HEK293T (cell line): ENCODE measurements around the gene NPDC1.

Source experiments
- CTCF ChIA-PET: fragments of 350-600 bp; formaldehyde crosslinking; extraction: SDS; loops from one replicate; lab custom pipeline; 2021; ENCODE audit warnings: antibody characterized with exemption, inconsistent platforms; lab: Yijun Ruan, JAX
- POLR2A ChIA-PET: fragments of 350-600 bp; formaldehyde crosslinking; extraction: SDS; loops from one replicate; lab custom pipeline; 2020; ENCODE audit warnings: antibody characterized with exemption, inconsistent platforms; lab: Yijun Ruan, JAX
- DNase-seq: peaks from one replicate; pipeline ENCODE4 v3.0.0; 2012; ENCODE audit warnings: mixed read lengths; ENCODE audit errors: extremely low spot score
- ARNT ChIP-seq: fragments of 450-650 bp; IDR thresholded peaks from 2 replicates; pipeline ENCODE4 v1.6.1; 2017; ENCODE audit warnings: mild to moderate bottlenecking
- BHLHE40 ChIP-seq: fragments of 450-650 bp; IDR thresholded peaks from 2 replicates; pipeline ENCODE4 v1.6.1; 2016; ENCODE audit warnings: mild to moderate bottlenecking, moderate library complexity, borderline replicate concordance
- CTBP1 ChIP-seq: fragments of 450-650 bp; IDR thresholded peaks from 2 replicates; pipeline ENCODE4 v1.6.1; 2016; ENCODE audit warnings: borderline replicate concordance
- ELF4 ChIP-seq: fragments of 450-650 bp; IDR thresholded peaks from 2 replicates; pipeline ENCODE4 v1.6.1; 2017; ENCODE audit warnings: antibody characterized with exemption
- FOXA1 ChIP-seq: fragments of 450-650 bp; IDR thresholded peaks from 2 replicates; pipeline ENCODE4 v1.6.1; 2016; ENCODE audit warnings: mild to moderate bottlenecking
- FOXK2 ChIP-seq: fragments of 450-650 bp; IDR thresholded peaks from 2 replicates; pipeline ENCODE4 v1.6.1; 2016; ENCODE audit warnings: mild to moderate bottlenecking
- FOXM1 ChIP-seq: fragments of 450-650 bp; IDR thresholded peaks from 2 replicates; pipeline ENCODE4 v1.6.1; 2017; ENCODE audit warnings: mild to moderate bottlenecking, borderline replicate concordance
- HDGF ChIP-seq: fragments of 450-650 bp; IDR thresholded peaks from 2 replicates; pipeline ENCODE4 v1.6.1; 2017; ENCODE audit warnings: antibody characterized with exemption, borderline replicate concordance
- L3MBTL2 ChIP-seq: fragments of 450-650 bp; conservative IDR thresholded peaks from 2 replicates; pipeline ENCODE4 v1.6.1; 2016; ENCODE audit warnings: mild to moderate bottlenecking
- LEF1 ChIP-seq: fragments of 450-650 bp; IDR thresholded peaks from 2 replicates; pipeline ENCODE4 v1.6.1; 2017; ENCODE audit warnings: mild to moderate bottlenecking, borderline replicate concordance
- NFRKB ChIP-seq: fragments of 450-650 bp; IDR thresholded peaks from 2 replicates; pipeline ENCODE4 v1.6.1; 2016; ENCODE audit warnings: mild to moderate bottlenecking, moderate library complexity
- PKNOX1 ChIP-seq: fragments of 450-650 bp; IDR thresholded peaks from 2 replicates; pipeline ENCODE4 v1.6.1; 2016
- SP1 ChIP-seq: fragments of 450-650 bp; IDR thresholded peaks from 2 replicates; pipeline ENCODE4 v1.6.1; 2017
- SUZ12 ChIP-seq: fragments of 450-650 bp; IDR thresholded peaks from 2 replicates; pipeline ENCODE4 v1.6.1; 2016; ENCODE audit warnings: mild to moderate bottlenecking
- TARDBP ChIP-seq: fragments of 450-650 bp; IDR thresholded peaks from 2 replicates; pipeline ENCODE4 v1.6.1; 2016
- ZNF384 ChIP-seq: fragments of 450-650 bp; IDR thresholded peaks from 2 replicates; pipeline ENCODE4 v1.6.1; 2016

Gene NPDC1

GRCh38 chr9:137085920-137086530, 40.0 kb upstream of the NPDC1 start:
- ChIA-PET CTCF (interaction anchor here (0.6 to 1.6 kb wide), 8 partner anchors 9 to 140 kb away, joined by 3 to 8 read pairs (median 4); partner anchors contain the start of genes ABCA2 and UAP1L1), POLR2A (interaction anchor here (0.7 to 2.4 kb wide), 24 partner anchors 9 to 311 kb away, joined by 3 to 27 read pairs (median 4); partner anchors contain the start of genes ANAPC2, LRRC26, RNF224 and SAPCD2)
- peak; percentile 38 for TF ChIP-seq L3MBTL2
- TF ChIP-seq TARDBP: no peak
- no peak for DNase-seq

GRCh38 chr9:137084526-137084925, 38.5 kb upstream of the NPDC1 start:
- CTCF ChIA-PET: no interaction called here
- TF ChIP-seq HDGF (no peak), ZNF384 (no peak), SUZ12 (no peak), SP1 (no peak), ARNT (no peak), CTBP1 (no peak), BHLHE40 (no peak), FOXA1 (no peak), PKNOX1 (no peak), L3MBTL2 (no peak)
- no peak for DNase-seq
- POLR2A ChIA-PET: interaction anchor here (1.1 to 1.9 kb wide), 2 partner anchors 14 to 45 kb away, joined by 3 to 7 read pairs; partner anchors contain the start of gene SAPCD2

- CTCF ChIA-PET: interaction anchor here (0.6 kb wide), 1 partner anchor 9 kb away, joined by 3 read pairs; no protein-coding TSS in a partner anchor
Measured at GRCh38 chr9:137083394-137084004, 37.5 kb upstream of the NPDC1 start.

GRCh38 chr9:137082925-137083290, 36.9 kb upstream of the NPDC1 start:
- no peak for TF ChIP-seq SUZ12
- no peak for TF ChIP-seq CTBP1
- TF ChIP-seq BHLHE40: no peak
- TF ChIP-seq TARDBP: no peak
- TF ChIP-seq L3MBTL2: no peak
- TF ChIP-seq FOXK2: no peak
- no peak for TF ChIP-seq FOXM1
- no peak for TF ChIP-seq ELF4
- TF ChIP-seq HDGF: no peak
- TF ChIP-seq PKNOX1: no peak
- no peak for TF ChIP-seq FOXA1
- TF ChIP-seq ZNF384: no peak
- no peak for TF ChIP-seq SP1
- TF ChIP-seq ARNT: no peak
- ChIA-PET CTCF (no interaction called here), POLR2A (interaction anchor here (1.9 kb wide), 1 partner anchor 12 kb away, joined by 7 read pairs; the partner anchor contains the start of gene SAPCD2)
- DNase-seq: no peak

More at GRCh38 chr9:137083394-137084004, 37.5 kb upstream of the NPDC1 start:
- no peak for DNase-seq
- TF ChIP-seq NFRKB (no peak), L3MBTL2 (no peak), SUZ12 (no peak), HDGF (no peak), ARNT (no peak), ELF4 (no peak), FOXK2 (no peak), LEF1 (no peak), BHLHE40 (no peak), SP1 (no peak), TARDBP (no peak), ZNF384 (no peak), FOXA1 (no peak), CTBP1 (no peak), PKNOX1 (no peak), FOXM1 (no peak)
- POLR2A ChIA-PET: interaction anchor here (1.1 to 1.9 kb wide), 2 partner anchors 13 to 46 kb away, joined by 3 to 7 read pairs; partner anchors contain the start of gene SAPCD2

GRCh38 chr9:137082222-137082924, 36.4 kb upstream of the NPDC1 start:
- DNase-seq: no peak
- CTCF ChIA-PET: interaction anchor here (1.8 kb wide), 1 partner anchor 15 kb away, joined by 5 read pairs; no protein-coding TSS in a partner anchor
- POLR2A ChIA-PET: interaction anchor here (1.1 to 1.9 kb wide), 2 partner anchors 12 to 48 kb away, joined by 3 to 7 read pairs; partner anchors contain the start of gene SAPCD2

More at GRCh38 chr9:137082222-137082924, 36.4 kb upstream of the NPDC1 start:
- TF ChIP-seq PKNOX1 (no peak), SUZ12 (no peak), NFRKB (no peak), ELF4 (no peak), CTBP1 (no peak), BHLHE40 (no peak), L3MBTL2 (no peak), FOXK2 (no peak), FOXM1 (no peak)
